Epithelial cell of prostate (primary cell): ENCODE data around the gene FBF1.
"Not testable (repeated sequence)": the region's sequence is repeated elsewhere in the genome, so short reads cannot be mapped to it uniquely, and the experiment has no call there.

Experiments used
- DNase-seq: peaks from one replicate; pipeline ENCODE4 v3.0.0-alpha.2; 2011; ENCODE audit warnings: low read depth, low spot score
- H3K27ac ChIP-seq: fragments of 450-650 bp; 2 replicates; pipeline ENCODE4 v1.5.1; 2017; ENCODE audit warnings: mild to moderate bottlenecking

FBF1 gene

GRCh38 chr17:75878174-75878998 is 62.5 kb downstream of the FBF1 start, which contains the start of gene TRIM47:
Gene TRIM47 (minus strand): TSS chr17:75878581. CDS start chr17:75878548, 33 bp downstream.
- DNase-seq = no peak

GRCh38 chr17:75877752-75878173 is 63.1 kb downstream of the FBF1 start:
- DNase-seq = no peak
- peak overlapping the region; percentile 75 for H3K27ac ChIP-seq

More at GRCh38 chr17:75878174-75878998, 62.5 kb downstream of the FBF1 start, which contains the start of gene TRIM47:
- peak within 1 kb of the TSS; percentile 75 for H3K27ac ChIP-seq

DNA sequence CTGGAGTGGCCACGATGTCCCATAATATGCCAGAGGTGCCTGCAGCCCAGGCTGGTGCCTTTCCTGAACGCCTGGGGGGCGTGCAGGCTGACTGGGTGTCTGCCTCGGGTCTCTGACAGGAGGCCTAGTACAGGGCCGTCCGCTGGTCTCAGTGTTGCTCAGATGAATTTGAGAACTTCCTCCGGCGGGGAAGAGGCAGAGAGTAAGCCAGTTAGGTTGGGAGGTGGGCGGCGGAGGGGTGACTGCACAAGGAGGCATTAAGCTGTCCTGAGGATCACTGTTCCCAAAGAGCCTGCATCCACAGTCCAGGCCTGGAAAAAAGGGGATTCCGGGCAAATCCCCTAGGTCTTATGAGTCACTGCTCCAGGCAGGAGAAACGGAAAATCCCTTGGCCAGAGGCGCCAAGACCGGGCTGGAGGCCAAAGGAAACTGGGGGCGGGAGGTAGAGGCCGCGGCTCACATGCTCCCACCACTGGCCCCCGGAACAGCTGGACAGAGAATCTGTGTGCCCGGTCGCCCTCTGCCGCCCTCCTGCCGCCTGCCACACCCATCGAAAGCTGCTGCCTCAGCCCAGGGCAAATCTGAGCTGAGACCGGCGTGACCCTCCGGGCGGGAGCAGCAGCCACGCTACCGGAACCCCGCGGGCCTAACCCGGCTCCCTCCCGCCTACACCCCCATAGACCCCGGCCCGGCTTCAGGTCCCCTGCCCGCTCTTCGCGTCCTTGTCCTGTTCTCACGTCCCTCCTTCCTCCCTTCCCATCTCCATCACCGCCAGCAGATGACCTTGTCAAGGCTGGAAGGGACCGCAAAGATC is 63.7 kb downstream of the FBF1 start:
- no peak for DNase-seq
- peak overlapping the region; percentile 75 for H3K27ac ChIP-seq

DNA sequence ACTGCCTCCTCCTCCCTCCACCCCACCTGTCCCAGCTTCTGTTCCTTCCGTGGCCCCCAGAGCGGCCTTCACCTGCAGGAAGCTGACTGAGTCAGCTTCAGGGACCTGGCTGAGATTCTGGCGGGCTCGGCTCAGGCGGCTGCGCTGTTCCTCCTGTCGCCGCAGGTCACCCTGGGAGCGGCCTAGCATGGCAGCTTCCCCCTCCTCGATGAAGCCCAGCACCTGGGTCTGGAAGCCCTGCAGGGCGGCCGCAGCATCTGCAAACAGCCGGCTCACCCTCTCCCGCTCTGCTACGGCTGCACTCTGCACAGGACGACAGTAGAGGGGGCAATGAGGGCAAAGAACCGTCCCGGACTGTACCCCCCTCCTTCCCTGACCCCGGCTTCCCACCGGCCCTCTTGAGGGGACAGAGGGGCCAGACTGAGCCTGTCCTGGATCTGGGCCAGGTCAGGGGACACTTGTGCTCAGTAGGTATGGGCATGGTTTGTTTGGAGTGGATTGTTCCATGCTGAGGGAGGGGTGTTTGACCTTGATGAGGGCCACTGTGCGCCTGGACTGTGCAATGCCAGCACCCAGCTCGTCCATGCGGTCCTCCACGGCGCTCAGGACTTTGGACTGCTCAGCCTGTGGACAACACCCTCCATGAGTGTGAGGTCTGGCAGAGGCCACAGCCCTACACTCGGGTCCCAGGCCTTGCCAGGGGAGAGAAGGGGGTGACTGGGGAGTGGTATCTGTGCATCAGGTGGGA is 64.5 kb downstream of the FBF1 start:
- peak overlapping the region; percentile 75 for H3K27ac ChIP-seq
- no peak for DNase-seq

GRCh38 chr17:75875940-75876189 is 65.0 kb downstream of the FBF1 start:
- peak overlapping the region; percentile 75 for H3K27ac ChIP-seq
- DNase-seq = no peak

DNA sequence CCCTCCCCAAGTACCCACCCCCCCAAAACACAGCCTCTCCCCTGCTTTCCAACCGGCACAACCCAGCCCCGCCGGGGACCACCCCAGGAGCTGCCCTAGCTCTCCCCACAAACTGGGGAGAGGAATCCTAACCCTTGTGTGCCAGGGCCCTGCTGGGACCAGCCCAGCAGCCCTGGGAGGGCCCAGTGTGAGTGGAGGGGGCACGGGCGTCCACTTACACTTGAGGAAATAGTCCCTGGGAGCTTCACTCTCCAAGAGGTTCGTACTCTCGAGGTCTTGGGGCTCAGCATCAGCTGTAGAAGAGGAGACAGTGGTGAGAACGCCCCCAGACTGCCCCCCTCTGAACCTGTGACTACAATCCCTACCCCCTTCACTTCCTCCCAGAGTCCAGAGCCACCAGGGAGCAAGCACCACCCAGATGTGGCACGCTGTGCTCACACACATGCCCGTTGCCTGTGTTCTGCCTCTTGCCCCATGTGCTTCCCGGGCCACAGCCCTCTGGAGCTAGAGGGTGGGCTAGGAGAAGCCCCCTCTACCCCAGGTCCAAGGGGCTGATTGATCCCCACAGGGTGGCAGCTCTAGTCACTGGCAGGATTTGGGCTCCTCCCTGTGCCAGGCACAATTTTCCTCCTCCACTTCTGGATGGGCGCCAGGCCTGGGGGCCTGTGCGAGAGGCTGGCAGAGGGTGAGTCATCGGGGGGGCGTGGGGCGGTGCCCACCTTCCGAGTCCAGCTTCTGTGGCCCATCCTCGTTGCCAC is 65.5 kb downstream of the FBF1 start:
- peak overlapping the region; percentile 75 for H3K27ac ChIP-seq
- no peak for DNase-seq

DNA sequence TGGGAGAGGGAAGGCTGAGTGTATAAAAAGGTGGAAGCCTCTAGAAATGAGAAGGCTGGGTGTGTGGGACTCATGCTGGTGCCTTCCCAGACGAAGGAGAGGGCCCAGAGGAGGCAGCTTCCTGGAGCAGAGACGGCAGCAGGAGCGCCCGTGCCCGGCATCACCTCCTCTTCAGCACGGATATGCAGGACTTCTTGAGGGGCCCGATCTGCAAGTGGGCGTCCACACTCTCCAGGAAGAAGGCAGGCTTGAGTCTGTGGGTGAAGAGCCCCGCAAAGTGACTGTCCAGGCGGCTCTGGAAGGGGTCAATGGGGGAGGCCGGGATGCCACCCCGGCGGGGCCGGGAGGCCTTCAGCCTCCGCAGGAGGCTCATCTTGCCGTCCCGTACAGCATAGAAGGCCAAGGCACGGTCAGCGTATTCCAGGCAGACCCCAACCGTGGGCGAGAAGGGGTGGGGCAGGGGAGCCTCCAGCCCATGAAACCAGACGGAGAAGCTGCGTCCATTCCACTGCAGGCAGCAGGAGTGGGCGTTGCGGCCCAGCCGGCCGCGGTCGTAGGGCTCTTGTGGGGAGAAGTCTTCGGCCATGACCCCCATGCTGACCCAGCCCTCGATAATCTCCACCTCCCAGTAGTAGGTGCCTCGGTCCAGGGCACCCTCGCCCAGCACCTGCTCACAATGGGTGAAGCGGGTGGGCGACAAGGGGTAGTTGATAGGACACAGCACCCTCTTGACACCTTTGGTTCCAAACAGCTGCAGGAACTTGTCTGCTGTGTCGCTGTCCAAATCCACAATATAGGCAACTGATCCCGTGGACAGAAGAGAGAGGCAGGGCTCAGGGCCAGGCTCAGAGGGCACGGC is 66.3 kb downstream of the FBF1 start:
- H3K27ac ChIP-seq = no peak overlapping the region
- no peak for DNase-seq

GRCh38 chr17:75873587-75874322 is 67.1 kb downstream of the FBF1 start:
- peak overlapping the region; percentile 86 for H3K27ac ChIP-seq
- no peak for DNase-seq

GRCh38 chr17:75872434-75873351 is 68.1 kb downstream of the FBF1 start:
- no peak for DNase-seq

GRCh38 chr17:75870228-75870627 is 70.6 kb downstream of the FBF1 start:
- peak overlapping the region; percentile 66 for H3K27ac ChIP-seq
- not testable (repeated sequence) for DNase-seq

More at GRCh38 chr17:75872434-75873351, 68.1 kb downstream of the FBF1 start:
- peak overlapping the region; percentile 86 for H3K27ac ChIP-seq

- peak overlapping the region; percentile 66 for H3K27ac ChIP-seq
These were observed 71.3 kb downstream of the FBF1 start for GRCh38 chr17:75869282-75870141.

GRCh38 chr17:75868730-75869281 is 72.0 kb downstream of the FBF1 start:
- H3K27ac ChIP-seq = peak overlapping the region; percentile 66
- not testable (repeated sequence) for DNase-seq

More at GRCh38 chr17:75869282-75870141, 71.3 kb downstream of the FBF1 start:
- DNase-seq = no peak

DNA sequence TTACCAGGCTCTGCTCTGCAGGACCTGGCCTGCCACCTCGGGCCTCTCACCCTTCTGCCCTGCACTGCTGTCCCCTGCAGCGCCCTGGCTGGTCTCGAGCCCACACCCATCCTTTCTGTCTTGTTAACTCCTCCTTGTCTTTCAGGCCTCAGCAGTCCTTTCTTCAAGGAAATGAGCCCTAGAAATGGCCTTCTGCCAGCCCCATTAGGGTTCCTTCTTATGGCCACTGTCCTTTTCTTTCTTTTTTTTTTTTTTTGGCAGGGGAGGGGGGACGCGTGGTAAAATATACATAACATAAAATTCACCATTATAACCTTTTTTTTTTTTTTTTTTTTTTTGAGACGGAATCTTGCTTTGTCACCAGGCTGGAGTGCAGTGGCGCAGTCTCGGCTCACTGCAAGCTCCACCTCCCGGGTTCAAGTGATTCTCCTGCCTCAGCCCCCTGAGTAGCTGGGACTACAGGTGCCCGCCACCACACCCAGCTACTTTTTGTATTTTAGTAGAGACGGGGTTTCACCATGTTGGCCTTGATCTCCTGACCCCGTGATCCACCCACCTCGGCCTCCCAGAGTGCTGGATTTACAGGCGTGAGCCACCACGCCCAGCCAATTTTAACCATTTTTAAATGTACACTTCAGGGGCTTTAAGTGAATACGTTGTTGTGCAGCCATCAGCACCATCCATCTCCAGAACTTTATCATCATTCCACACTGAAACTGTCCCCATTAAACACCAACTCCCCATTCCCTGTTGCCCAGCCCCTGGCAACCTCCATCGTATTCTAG is 75.2 kb downstream of the FBF1 start:
- not testable (repeated sequence) for DNase-seq

DNA sequence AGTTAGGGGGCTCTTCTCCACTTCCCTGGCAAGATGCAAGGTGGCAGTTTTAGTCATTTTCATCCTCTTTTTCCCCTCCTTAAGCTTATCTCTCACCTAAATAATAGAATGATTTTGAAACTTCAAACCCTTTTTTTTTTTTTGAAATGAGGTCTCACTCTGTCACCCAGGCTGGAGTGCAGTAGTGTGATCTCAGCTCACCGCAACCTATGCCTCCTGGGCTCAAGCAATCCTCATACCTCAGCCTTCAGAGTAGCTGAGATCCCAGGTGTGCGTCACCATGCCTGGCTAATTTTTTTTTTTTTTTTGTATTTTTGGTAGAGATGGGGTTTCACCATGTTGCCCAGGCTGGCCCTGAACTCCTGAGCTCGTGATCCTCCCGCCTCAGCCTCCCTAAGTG is 76.0 kb downstream of the FBF1 start:
- DNase-seq, H3K27ac ChIP-seq: not testable (repeated sequence)

More for the DNA sequence above, 75.2 kb downstream of the FBF1 start:
- not testable (repeated sequence) for H3K27ac ChIP-seq

DNA sequence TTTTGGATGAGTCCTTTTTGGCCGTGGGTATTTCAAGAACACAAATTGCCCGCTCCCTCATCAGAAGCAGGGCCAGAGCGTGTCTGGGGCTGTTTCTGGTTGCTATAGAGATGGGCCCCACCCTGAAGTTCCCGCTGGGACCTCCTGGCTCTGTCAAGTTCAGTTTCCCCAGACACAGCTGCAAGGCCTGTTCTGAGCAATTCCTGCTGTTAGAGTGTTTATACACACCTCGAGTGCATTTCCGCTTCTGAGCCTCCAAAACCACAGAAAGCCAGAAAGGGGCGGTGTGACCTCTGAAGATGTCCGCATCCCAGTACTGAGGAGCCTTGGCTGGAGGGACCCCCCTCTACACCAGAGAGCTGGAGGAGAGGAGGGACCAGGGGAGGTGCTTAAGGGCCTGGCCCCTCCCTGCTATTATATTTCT is 76.4 kb downstream of the FBF1 start:
- no peak overlapping the region for H3K27ac ChIP-seq
- no peak for DNase-seq
